DMS 273 treated with DMSO at 0.1 percent for 48 hours (cell line): ENCODE data around the gene GRIK4.

Source experiments
- DNase-seq: peaks from one replicate; lab custom pipeline; 2025; lab: John Stamatoyannopoulos, UW

GRIK4 gene

GRCh38 chr11:120814531-120815318 is 303.2 kb downstream of the GRIK4 start:
- no peak for DNase-seq

- no peak for DNase-seq
These were observed 304.0 kb downstream of the GRIK4 start for GRCh38 chr11:120815319-120816100.

GRCh38 chr11:120816176-120816575 is 304.6 kb downstream of the GRIK4 start:
- DNase-seq: no peak

GRCh38 chr11:120816711-120817110 is 305.2 kb downstream of the GRIK4 start:
- no peak for DNase-seq

GRCh38 chr11:120817158-120817557 is 305.6 kb downstream of the GRIK4 start:
- DNase-seq: no peak

- no peak for DNase-seq
These were observed 306.5 kb downstream of the GRIK4 start for GRCh38 chr11:120818097-120818496.

GRCh38 chr11:120819003-120819402 is 307.5 kb downstream of the GRIK4 start:
- no peak for DNase-seq

GRCh38 chr11:120819437-120820365 is 308.2 kb downstream of the GRIK4 start:
- no peak for DNase-seq

- no peak for DNase-seq
These were observed 311.6 kb downstream of the GRIK4 start for GRCh38 chr11:120823159-120823558.

- DNase-seq: no peak
These were observed 312.7 kb downstream of the GRIK4 start for GRCh38 chr11:120824242-120824641.

GRCh38 chr11:120827198-120827597 is 315.6 kb downstream of the GRIK4 start:
- no peak for DNase-seq

GRCh38 chr11:120827820-120828219 is 316.3 kb downstream of the GRIK4 start:
- no peak for DNase-seq

- DNase-seq: no peak
These were observed 317.3 kb downstream of the GRIK4 start for GRCh38 chr11:120828847-120829246.

GRCh38 chr11:120830085-120830620 is 318.6 kb downstream of the GRIK4 start:
- no peak for DNase-seq

GRCh38 chr11:120832481-120833238 is 321.1 kb downstream of the GRIK4 start:
- no peak for DNase-seq

GRCh38 chr11:120834686-120835210 is 323.2 kb downstream of the GRIK4 start:
- DNase-seq: no peak

- DNase-seq: no peak
These were observed 324.2 kb downstream of the GRIK4 start for GRCh38 chr11:120835601-120836228.

GRCh38 chr11:120837696-120838095 is 326.1 kb downstream of the GRIK4 start:
- no peak for DNase-seq

- DNase-seq: no peak
These were observed 327.7 kb downstream of the GRIK4 start for GRCh38 chr11:120839201-120839600.

GRCh38 chr11:120839846-120840402 is 328.4 kb downstream of the GRIK4 start:
- DNase-seq: no peak
